Measurements from ENCODE around the gene HS6ST1. TPM values are rescaled to one million over a fixed set of nuclear protein-coding genes. Genes with fewer than 3 reads are reported as not detected.

HS6ST1 gene
- total RNA-seq, 1 experiment from 2014 or later: 22.0 TPM

- intact Hi-C loops (cut with micrococcal nuclease; ENCODE audit: unreplicated experiment): no loop called here
- Histone ChIP-seq H3K36me3 (ENCODE audit: control insufficient read depth, insufficient read depth, low read length) (no peaks in the 10 kb centered on the region), H3K4me1 (ENCODE audit: control insufficient read depth, insufficient read depth, low read length) (peaks cover 12% of the 10 kb centered on the region), H3K27ac (ENCODE audit: low read length) (no peak overlapping the region; the same call in 1 of the 2 replicates), H3K4me3 (ENCODE audit: low read depth in 2 of 2, low read length in 2 of 2) (no peak overlapping the region), H3K27me3 (ENCODE audit: control insufficient read depth, insufficient read depth, low read length) (no peaks in the 10 kb centered on the region), H3K9me3 (ENCODE audit: control insufficient read depth, insufficient read depth, low read depth, low read length) (no peaks in the 10 kb centered on the region)
- BruUV-seq (replicated peaks): no TSS peak
- ChIA-PET POLR2A (no interaction called here), CTCF (no interaction called here)
- in situ Hi-C loops (cut with HindIII; ENCODE audit: low pct_unique_long_range_greater_than_20kb, low sequenced_read_pairs): no loop called here
- TF ChIP-seq SIN3A (IDR thresholded peaks at IDR 0.05; ENCODE audit: borderline replicate concordance, insufficient read depth, low read depth, low read length) (no peak), CTCF (IDR thresholded peaks at IDR 0.05) (no peak), TCF7L2 (IDR thresholded peaks at IDR 0.05; ENCODE audit: low read depth, low read length) (no peak), REST (IDR thresholded peaks at IDR 0.05; ENCODE audit: insufficient read depth in 1 of 2, low read depth in 2 of 2, low read length in 1 of 2) (no peak), POLR2AphosphoS5 (IDR thresholded peaks at IDR 0.05; ENCODE audit: low read depth, low read length) (no peak)
- ATAC-seq (no peak), DNase-seq (ENCODE audit: low read depth, low spot score) (no peak)
These were observed 27.9 kb upstream of the HS6ST1 start for GRCh38 chr2:128346291-128347170.

- TF ChIP-seq TCF7L2 (IDR thresholded peaks at IDR 0.05; ENCODE audit: low read depth, low read length) (no peak), POLR2AphosphoS5 (IDR thresholded peaks at IDR 0.05; ENCODE audit: low read depth, low read length) (no peak), REST (IDR thresholded peaks at IDR 0.05; ENCODE audit: insufficient read depth in 1 of 2, low read depth in 2 of 2, low read length in 1 of 2) (no peak), CTCF (IDR thresholded peaks at IDR 0.05) (no peak), SIN3A (IDR thresholded peaks at IDR 0.05; ENCODE audit: borderline replicate concordance, insufficient read depth, low read depth, low read length) (no peak)
- no peaks in the 10 kb centered on the region for H3K9me3 ChIP-seq (ENCODE audit: control insufficient read depth, insufficient read depth, low read depth, low read length)
- intact Hi-C loops (cut with micrococcal nuclease; ENCODE audit: unreplicated experiment): no loop called here
- H3K27me3 ChIP-seq (ENCODE audit: control insufficient read depth, insufficient read depth, low read length): no peaks in the 10 kb centered on the region
- ChIA-PET POLR2A (no interaction called here), CTCF (no interaction called here)
- BruUV-seq (replicated peaks): no TSS peak
- H3K4me3 ChIP-seq (ENCODE audit: low read depth in 2 of 2, low read length in 2 of 2): no peak overlapping the region
- no peaks in the 10 kb centered on the region for H3K36me3 ChIP-seq (ENCODE audit: control insufficient read depth, insufficient read depth, low read length)
- H3K4me1 ChIP-seq (ENCODE audit: control insufficient read depth, insufficient read depth, low read length): peaks cover 12% of the 10 kb centered on the region
- in situ Hi-C loops (cut with HindIII; ENCODE audit: low pct_unique_long_range_greater_than_20kb, low sequenced_read_pairs): no loop called here
- no peak overlapping the region for H3K27ac ChIP-seq (ENCODE audit: low read length)
- ATAC-seq: no peak
- DNase-seq (ENCODE audit: low read depth, low spot score): no peak
These were observed 26.9 kb upstream of the HS6ST1 start for GRCh38 chr2:128345436-128346165.

All from Panc1 (cell line).